GM18519 (cell line): ENCODE measurements around the gene HLA-DMB.

ENCODE experiments used
- ATAC-seq: cut with Tn5 transposase; IDR thresholded peaks from one replicate; pipeline ENCODE4 v1.9.1; 2021; ENCODE audit warnings: mild to moderate bottlenecking, moderate library complexity; ENCODE audit not compliant: unreplicated experiment, low FRiP score

HLA-DMB gene

DNA sequence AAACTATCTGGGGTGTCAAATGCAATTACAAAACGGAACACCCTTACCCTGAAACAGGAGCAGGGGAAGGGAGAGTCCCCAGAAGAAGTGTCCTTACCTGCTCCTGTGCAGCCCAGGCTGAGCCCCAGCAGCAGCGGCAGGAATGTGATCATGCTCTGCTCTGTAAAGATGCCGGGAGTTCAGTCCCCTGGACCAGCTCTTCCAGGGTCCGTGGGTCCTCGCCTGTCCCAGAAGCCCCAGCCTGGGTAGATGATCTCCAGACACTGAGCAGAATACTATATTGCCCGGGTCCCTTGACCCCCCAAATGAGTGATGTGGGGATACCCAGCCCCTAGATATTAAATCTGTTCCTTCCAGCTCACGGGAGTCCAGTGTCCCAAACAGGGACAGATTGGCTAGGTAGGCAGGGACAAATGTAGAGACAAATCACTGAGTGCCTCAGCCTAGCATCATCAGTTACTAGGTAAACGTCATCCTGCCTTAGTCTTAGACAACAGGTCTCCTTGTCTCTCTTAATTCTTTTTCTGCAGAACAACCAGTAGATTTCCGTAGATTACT is at the start of gene HLA-DMB:
Gene HLA-DMB, minus strand, starts transcription at position 373 of the 558 bp plus-strand sequence. Its CDS starts 221 bp downstream, at position 152.
- ATAC-seq, result peak; percentile 49

DNA sequence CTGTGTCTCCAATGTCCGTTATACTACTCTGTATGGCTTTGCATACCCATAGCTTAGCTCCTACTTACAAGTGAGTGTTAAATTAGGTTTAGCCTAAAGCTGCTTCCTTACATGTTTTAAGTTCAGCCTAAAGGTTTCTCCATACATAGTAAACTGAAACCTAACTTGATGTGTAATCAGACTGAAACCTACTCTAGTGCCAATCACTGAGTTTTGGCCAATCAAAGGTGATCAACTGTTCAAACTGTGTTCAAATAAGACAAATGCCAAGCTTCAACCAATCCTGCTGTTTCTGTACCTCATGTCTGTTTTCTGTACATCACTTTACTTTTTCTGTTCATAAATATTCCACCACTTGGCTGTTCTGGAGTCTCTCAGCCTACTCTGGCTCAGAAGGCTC is 48.5 kb upstream of the HLA-DMB start:
- no peak for ATAC-seq

DNA sequence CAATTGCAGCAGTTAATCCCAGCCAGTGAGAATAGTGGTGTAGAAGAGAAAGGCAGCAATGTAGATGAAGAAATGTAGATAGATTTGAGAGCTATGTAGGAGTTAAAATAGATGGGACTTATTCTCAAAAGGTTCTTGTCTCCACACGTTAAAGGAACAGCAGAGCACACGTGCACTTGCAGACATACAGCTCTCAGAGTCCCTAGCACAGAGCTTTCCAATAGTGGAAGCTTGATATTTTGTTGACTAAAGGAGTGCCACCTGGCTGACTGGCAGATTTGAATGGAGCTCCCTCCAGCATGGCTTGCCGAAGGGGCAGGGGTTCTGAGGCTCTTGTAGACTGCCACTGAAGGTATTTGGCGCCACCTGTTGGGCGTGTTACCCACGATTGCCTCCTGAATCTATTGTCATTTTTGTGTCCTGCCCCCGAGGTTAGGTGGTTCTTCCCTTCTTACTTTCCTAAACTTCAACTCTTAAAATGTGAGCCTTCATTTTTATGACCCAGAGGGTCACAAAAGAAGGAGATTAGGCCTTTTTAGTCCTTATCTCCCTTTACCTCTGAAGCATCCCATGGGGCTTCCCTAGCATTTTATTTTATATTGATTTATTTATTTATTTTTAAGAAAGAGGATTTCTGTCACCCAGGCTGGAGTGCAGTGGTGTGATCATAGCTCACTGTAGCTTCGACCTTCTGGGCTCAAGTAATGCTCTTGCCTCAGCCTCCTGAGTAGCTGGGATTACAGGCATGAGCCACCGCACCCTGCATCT is 44.0 kb upstream of the HLA-DMB start:
- ATAC-seq, result no peak

DNA sequence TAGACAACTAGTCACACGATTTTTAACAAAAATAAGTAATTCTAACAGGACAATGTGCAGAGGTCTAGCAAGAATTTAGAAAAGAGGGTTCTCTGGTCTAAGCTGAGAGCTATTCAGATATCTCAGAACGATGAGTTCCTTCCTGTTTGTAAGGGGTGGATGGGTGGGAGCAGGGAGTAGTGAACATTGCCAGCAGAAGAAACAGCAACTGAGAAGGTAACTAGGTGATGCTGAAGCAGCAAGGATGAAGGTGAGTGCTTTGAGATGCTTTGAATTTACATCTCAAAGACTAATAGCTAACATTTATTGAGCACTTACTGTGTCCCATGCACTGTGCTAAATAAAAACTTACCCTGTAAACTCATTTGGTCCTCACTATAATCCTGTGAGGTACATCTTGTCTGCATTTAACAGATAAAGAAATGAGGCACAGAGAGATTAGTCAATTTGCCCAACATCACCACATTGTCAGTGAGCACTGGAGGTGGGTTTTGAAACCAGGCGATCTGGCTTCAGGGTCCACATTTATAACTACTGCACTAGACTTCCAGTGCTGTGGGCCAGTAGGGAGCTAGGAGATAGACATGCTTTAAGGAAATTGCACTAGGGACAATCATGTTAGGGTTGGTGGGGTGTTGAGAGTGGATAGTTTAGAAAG is 43.3 kb upstream of the HLA-DMB start:
- ATAC-seq, result no peak

DNA sequence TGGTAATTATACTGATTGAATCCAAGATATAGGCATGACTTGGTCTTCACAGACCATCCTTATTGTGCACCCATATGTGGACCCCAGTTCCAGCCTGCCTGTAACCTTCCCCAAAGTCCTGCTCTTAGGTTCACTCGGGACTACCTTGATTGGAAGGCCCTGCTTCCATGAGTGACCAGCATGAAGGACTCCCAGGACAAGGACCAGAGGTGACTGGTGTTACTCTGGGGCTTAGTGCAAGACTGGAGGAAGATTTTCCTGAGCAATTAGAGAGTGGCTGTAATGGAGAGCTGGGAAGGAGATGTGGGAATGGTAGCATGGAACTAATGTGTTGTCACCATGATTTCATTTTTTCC is 42.6 kb upstream of the HLA-DMB start:
- ATAC-seq, result no peak

DNA sequence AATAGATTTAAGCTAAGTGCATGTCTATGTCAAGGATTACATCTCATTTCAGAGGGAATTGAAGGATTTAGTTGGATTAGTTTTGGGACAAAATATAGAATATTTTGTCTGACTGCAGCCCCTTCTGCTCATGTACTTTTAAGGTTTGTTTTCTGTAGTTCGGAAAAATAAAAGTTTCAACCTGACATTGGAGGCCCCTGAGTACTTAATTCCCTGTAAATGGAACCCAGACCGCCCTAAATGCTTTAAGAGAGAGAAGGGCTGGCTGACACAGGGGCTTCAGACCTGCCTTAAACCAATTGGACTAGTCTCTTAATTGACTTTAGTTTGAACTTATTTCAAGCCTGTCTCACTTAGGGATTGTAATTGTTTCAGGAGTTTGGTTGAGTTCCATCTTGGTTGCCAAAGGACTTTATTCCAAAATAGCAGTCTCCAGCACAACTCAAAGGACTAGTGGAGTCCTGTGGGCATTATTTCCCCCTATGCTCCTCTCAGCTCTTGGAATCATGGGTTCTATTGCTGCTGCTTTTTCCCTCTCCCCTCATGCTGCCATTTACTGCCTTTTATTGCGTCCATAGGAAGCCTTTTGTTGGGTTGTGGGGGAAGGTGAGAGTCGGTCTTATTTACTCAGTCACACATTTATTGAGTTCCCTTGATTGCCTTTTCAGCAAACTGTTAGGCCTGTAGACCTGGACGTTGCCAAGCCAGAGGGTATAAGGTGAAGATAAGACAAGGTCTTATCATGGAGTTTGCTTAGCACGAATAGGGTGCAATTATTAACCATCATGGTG is 42.1 kb upstream of the HLA-DMB start:
- no peak for ATAC-seq

DNA sequence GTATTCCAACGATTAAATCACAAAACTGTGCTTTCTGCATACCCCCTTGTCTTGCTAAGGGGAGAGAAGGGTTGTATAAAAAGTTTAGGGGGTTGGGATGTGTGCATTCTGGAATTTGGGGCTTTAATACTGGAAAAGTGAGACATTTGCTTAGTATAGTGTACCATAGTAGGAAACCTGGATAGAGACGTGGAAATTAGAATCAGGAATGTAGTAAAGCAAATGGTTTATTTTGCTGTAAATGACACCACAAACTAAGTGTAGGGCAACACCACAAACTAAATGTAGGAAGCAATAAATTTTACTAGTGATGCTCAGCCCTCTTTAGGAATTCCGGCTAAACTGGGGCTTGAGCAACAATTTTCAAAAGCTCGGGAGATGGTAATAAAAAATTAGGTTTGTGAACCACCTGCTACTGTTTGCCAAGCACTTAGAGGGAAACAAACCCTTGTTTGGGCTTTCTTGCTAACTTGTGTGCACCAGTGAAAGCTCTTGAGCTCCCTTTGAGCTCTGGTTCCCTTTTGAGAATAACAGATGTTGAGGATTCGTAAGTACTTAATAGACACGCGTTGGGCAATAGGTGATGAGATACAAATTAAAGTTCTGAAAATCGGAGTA is 41.4 kb upstream of the HLA-DMB start:
- ATAC-seq, result no peak

DNA sequence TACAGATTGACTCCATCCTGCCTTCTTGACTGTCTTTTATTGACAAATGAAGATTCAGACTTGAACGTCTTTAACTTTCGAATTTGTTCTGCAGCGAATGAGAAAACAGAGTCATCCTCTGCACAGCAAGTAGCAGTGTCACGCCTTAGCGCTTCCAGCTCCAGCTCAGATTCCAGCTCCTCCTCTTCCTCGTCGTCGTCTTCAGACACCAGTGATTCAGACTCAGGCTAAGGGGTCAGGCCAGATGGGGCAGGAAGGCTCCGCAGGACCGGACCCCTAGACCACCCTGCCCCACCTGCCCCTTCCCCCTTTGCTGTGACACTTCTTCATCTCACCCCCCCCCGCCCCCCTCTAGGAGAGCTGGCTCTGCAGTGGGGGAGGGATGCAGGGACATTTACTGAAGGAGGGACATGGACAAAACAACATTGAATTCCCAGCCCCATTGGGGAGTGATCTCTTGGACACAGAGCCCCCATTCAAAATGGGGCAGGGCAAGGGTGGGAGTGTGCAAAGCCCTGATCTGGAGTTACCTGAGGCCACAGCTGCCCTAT is 39.7 kb upstream of the HLA-DMB start:
- ATAC-seq, result no peak

DNA sequence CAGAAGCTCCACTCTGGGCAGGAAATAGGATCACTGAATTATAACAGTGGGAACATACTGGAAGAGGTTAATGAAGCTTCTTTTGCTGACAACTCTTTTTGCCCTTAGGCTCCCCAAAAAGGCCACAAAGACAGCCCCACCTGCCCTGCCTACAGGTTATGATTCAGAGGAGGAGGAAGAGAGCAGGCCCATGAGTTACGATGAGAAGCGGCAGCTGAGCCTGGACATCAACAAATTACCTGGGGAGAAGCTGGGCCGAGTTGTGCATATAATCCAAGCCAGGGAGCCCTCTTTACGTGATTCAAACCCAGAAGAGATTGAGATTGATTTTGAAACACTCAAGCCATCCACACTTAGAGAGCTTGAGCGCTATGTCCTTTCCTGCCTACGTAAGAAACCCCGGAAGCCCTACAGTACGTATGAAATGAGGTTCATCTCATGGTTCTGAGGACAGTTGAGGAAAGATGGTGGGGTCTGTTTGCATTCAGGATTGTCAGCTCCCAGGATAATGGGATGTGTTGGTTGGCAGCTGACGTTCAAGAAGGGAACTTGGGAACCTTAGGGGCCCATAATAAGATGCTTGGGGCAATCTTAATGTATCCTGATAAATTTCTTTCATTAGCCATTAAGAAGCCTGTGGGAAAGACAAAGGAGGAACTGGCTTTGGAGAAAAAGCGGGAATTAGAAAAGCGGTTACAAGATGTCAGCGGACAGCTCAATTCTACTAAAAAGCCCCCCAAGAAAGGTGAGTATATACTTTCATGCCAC is 39.1 kb upstream of the HLA-DMB start:
- ATAC-seq, result no peak

DNA sequence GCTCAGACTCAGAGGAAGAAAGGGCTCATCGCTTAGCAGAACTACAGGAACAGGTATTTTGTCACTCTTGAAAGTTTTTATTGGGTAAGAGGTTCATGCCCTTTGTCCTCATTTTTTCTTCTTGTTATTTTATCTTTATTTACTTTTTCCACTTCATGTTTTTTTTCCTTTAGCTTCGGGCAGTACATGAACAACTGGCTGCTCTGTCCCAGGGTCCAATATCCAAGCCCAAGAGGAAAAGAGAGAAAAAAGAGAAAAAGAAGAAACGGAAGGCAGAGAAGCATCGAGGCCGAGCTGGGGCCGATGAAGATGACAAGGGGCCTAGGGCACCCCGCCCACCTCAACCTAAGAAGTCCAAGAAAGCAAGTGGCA is 37.1 kb upstream of the HLA-DMB start:
- no peak for ATAC-seq

DNA sequence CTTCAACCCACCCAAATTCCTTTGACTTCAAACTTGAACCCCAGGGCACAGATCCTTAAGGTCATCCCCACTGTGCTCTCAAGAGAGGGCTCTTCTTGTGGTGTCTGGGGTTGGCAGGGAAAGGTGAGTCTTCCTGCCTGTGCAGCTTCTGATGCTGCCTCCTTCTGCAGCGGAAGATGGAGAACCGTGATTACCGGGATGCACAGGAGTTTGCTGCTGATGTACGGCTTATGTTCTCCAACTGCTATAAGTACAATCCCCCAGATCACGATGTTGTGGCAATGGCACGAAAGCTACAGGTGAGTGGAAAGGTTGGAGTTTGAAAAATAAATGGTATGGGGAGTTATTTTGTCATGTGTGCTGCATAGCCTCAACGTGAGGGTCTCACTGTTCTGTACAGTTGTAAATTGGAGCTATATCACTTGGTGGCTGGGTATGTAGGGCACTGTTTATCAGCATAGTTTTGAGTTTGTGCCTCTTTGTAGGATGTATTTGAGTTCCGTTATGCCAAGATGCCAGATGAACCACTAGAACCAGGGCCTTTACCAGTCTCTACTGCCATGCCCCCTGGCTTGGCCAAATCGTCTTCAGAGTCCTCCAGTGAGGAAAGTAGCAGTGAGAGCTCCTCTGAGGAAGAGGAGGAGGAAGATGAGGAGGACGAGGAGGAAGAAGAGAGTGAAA is 36.6 kb upstream of the HLA-DMB start:
- no peak for ATAC-seq

DNA sequence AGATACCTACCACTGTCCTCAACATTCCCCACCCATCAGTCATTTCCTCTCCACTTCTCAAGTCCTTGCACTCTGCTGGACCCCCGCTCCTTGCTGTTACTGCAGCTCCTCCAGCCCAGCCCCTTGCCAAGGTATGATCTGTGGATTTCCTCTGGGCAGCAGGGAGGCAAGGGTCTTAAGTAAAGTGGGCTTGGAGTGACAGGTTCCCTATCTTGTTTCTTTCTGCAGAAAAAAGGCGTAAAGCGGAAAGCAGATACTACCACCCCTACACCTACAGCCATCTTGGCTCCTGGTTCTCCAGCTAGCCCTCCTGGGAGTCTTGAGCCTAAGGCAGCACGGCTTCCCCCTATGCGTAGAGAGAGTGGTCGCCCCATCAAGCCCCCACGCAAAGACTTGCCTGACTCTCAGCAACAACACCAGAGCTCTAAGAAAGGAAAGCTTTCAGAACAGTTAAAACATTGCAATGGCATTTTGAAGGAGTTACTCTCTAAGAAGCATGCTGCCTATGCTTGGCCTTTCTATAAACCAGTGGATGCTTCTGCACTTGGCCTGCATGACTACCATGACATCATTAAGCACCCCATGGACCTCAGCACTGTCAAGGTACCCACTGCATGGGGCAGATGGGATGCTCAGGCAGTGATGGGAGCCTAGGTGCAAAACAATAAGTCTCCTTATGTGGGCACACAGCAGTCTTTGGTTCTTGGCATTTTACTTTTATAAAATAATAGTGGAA is 35.7 kb upstream of the HLA-DMB start:
- no peak for ATAC-seq

DNA sequence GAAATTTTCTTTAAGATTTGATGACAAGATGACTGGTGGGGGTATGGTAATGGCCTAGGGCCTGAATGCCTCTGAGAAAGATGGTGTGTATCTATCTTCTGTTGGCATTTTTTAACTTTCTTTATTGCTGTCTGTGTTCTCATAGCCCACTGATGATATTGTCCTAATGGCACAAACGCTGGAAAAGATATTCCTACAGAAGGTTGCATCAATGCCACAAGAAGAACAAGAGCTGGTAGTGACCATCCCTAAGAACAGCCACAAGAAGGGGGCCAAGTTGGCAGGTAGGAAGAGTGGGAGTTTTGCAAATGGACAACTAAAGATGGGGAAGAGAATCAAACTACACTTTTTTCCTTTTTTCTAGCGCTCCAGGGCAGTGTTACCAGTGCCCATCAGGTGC is 35.1 kb upstream of the HLA-DMB start:
- ATAC-seq, result no peak

DNA sequence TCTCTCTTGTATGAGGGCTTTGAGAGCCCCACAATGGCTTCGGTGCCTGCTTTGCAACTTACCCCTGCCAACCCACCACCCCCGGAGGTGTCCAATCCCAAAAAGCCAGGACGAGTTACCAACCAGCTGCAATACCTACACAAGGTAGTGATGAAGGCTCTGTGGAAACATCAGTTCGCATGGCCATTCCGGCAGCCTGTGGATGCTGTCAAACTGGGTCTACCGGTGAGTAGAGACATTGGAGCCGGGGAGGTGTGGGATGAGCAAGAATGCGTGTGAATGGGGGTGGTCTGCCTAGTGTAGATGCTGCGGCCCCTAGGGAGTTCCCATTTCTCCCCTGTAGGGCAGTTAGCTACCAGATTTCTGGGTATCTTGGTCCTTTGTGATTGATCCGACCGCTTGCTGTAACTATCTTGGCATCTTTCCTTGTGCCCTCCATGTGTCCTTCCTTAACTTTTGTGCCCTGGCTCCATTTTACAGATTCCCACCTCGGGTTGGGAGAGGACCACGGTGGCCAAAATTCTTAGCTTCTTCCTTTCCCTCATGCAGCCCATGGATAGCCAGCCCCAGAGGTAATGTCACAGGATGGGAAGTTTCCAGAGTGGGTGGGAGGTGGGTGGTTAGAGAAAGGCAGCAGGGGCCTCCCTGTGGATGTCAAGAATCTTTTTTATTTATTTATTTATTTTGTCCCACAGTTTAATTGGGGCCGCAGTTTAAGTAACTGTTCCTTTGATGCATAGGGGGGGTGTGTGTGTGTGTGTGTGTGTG is 33.9 kb upstream of the HLA-DMB start:
- ATAC-seq, result no peak

DNA sequence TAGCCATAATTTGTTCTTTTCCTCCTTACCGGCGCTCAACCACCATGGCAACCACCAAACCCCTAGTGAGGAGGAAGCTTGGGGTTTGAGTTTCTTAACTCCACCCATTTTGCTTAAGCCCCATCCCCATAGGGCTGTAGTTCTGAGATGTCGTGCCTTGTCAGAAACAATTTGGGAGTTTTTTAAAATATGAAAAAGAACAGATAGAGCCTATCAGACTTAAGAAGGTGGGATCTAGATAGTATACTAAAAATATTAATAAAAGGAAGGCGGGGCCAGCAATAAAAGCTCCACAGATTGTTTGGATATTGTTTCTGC is 33.1 kb upstream of the HLA-DMB start:
- ATAC-seq, result no peak

DNA sequence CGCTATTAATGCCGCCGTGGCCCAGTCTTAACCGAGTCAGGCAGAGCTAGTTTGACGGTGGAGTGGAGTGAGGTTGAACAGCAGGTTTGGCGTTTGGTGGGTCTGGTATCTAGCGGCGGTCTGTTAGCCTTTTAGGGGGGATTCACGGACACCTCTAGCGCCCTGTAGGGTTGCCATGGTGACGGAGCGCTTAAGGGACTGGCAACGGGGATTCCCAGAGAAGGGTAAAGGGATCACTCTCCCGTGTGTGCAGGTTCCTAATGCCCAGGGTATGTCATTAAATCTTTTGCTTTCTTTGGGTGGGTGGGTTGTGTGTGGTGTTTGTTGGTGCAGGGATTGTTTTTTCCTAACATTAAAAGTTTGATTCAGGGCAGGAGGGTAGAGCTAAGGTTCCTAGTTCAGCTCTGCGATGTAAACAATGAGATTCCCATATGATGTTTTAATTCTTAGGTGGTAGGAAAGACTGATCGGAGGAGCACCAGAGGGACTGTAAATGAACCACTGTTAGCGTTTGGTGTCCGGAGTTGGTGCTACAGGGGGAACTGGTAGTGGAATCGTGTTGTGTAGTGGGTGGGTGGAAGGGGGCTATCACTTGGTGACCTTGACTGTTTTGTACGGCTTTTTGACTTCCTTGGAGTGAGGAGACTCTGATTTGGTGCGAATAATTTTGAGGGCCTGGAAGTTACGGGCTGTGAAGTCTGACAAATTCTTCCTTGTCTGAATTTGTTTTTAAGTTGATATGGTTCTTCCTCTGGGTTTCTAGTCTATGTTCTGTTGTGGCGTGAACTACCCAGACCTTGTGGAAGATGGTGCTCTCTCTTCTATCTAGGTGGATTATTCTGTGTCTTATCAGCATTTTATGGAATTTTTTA is 32.6 kb upstream of the HLA-DMB start:
- no peak for ATAC-seq
